Activated CD8-positive, alpha-beta memory T cell treated with anti-CD3 and anti-CD28 coated beads, Interleukin-2, amount 50 U/mL, for 48 hours (primary cell): ENCODE measurements around the gene SELENON.

Experiments
- DNase-seq: peaks from one replicate; pipeline ENCODE4 v3.0.0-alpha.2; 2020

Gene SELENON

GRCh38 chr1:25799935-25800702 lies at the start of gene SELENON:
Gene SELENON, plus strand, starts transcription at chr1:25800193. Its CDS starts 38 bp downstream, at chr1:25800231.
- peak; percentile 70 for DNase-seq

GRCh38 chr1:25750923-25751605 lies 48.9 kb upstream of the SELENON start:
- DNase-seq: no peak

GRCh38 chr1:25754470-25755181 lies 45.4 kb upstream of the SELENON start:
- no peak for DNase-seq

DNA sequence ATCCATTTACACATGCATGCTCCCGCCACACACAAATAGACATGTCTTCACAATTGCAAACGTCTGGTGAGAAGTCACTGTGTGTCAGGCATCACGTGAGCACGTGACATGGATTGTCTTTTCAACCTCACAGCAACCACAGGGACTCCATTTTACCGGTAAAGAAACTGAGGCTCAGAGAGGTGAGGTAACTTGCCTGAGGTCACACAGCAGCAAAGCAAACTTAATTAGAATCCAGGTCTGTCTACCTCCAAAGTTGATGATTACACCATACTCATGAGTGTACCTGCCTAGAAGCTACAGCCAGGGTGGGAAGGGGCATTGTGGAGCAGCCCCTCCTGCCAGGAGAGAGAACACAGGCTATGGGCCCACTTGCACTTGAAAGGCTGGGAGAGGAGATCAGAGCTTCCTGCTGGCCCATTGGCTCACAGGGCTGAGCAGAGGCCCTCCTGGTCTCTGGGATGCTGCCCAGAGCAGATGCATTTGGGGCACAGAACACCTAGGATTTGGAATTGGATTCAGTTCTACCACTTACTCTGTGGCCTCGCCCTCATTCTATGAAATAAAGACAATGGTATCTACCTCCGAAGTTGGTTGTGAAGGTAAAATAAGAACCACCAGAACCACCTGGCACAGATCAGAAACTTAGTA lies 44.4 kb upstream of the SELENON start:
- DNase-seq: no peak

DNA sequence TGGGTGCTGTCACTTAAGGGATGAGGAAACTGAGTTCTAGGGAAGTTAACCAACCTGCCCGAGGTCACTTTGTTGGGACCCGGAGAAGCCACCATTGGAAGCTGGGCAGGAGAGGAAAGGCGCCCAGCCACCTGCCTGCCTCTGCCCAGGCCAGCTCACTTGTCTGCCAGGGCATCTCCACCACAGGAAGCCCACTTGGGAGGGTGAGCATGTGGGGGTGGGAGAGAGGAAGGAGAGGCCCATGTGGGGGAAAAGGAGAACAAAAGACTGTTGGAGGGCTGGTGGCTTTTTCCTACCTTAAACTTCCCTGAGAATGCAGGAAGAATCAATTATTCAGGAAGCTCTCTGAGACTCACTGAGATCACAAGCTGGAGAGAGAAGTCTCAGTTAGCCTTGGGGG lies 43.8 kb upstream of the SELENON start:
- no peak for DNase-seq

DNA sequence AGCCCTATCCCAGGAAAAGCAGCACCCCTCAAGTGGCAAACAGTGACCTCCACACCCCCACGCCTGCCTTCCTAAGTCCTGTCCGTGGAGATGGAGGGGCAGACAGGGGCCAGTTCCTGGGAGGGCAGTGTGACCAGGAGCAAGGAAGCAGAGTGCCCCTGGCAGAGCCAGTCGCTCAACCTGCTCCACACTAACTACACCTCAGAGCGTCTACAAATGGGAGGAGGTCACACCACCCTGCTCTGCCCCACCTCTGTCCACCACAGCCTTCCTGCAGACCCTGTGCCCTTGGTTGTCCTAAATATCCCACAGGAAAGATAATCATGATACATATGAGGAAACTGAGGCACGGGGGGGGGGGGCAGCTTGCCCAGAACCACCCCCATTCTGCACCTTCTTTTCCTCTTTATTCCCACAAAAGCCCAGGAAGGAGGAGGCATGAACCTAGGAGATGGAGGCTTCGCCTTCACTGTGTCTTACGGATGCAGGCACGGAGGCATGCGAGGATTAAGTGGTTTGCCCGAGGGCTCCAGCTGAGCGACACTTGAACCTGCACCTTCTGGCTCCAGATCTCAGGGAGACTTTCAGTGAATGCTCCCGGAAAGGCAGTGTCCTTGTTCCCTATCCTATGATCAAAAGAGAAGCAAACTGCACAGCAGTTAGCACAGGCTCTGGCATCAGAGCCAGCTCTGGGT lies 42.7 kb upstream of the SELENON start:
- no peak for DNase-seq

- no peak for DNase-seq
Observed at GRCh38 chr1:25757846-25758185, 42.2 kb upstream of the SELENON start.

DNA sequence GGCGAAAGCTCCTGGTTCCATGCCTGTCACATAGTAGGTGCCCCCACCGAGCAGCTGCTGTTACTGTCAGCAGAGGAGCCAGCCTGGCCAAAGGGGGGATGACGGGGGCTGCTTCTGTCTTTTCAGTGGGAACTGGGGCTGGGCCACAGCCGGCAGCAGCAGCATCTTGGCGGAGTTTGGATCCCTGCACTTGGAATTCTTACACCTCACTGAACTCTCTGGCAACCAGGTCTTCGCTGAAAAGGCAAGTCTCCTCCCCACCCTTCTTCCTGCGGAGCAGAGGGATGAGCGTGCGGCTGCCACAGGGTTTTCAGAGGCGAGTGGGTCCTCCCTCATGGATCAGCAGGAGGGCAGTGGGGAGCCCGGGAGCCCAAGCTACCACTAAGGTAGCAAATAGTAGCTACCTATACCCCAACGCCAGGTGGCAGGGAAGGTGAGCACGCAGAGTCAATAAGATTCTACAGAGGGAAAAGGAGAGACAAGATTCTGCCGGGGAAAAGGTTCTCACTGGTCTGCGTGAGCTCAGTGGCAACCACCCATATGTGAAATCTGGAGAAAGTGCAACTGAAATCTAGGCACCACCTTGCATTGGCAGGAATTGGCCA lies 41.4 kb upstream of the SELENON start:
- no peak for DNase-seq

DNA sequence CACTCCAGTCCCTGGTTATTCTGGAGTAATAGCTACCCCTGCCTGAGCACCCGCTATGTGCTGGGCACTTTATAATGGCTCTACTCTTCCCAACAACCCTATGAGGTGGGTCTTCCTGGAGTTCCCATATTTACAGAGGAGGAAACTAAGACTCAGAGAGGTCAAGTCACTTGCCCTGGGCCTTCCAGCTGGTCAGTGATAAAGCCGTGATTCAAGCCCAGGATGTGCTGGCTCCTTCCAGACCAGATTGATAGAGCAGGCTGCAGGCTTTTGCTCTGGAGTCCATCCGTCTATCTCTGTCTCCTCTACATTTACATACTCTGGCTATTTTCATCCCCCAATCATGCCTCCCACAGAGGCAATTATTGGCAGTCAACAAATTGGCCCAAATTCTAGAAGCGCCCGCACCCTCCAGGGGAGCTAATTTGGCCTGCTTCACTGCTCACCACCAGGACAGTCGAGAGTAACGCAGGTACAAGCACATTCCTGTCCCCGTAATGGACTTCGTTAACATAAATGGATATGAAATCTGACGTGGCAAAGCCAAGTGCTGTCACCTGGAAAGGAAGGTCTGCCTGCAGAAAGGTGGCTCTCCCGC lies 39.8 kb upstream of the SELENON start:
- no peak for DNase-seq

GRCh38 chr1:25760871-25761270 lies 39.1 kb upstream of the SELENON start:
- DNase-seq: no peak

GRCh38 chr1:25763493-25763892 lies 36.5 kb upstream of the SELENON start:
- DNase-seq: no peak

- no peak for DNase-seq
Observed at GRCh38 chr1:25765136-25765922, 34.7 kb upstream of the SELENON start.

GRCh38 chr1:25765923-25766589 lies 33.9 kb upstream of the SELENON start:
- DNase-seq: no peak

DNA sequence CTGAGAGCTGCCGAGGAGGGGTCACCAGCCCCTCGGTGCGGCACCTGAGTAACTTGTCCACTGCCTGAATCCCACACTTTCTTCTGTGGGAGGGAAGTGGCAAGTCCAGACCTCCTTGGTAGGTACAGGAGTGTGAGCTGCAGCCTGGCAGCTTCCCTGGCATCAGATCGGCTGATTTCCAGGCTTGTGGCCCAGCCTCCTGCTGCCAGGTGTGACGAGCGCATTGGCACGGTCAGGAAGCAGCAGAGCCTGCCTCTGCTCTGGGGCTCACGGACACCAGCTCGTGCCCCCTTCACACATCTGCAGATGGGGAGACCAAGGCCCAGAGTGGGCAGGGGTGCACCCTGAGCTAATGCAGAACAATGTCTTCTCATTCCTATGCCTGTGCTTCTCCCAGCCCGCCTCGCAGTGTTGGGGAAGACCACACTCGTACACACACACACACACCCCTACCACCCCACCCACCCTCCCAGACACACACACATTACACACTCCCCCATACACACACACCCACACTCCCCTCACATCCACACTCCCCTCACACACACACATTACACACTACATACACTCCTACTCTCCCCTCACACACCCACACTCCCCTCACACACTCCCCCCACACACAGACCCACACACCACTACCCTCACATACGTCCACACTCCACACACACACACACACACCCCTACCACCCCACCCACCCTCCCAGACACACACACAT lies 33.1 kb upstream of the SELENON start:
- DNase-seq: no peak

DNA sequence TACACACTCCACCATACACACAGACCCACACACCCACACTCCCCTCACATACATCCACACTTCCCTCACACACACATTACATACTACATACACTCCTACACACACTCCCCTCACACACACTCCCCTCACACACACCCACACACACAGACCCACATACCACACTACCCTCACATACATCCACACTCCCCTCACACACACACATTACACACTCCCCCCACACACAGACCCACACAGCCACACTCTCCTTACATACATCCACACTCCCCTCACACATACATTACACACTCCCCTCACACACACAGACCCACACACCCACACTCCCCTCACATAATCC lies 32.6 kb upstream of the SELENON start:
- DNase-seq: no peak

- DNase-seq: no peak
Observed at GRCh38 chr1:25768999-25769398, 31.0 kb upstream of the SELENON start.

GRCh38 chr1:25769625-25770383 lies 30.2 kb upstream of the SELENON start:
- DNase-seq: no peak

- no peak for DNase-seq
Observed at GRCh38 chr1:25770541-25771220, 29.3 kb upstream of the SELENON start.
